GM19395 (cell line): ENCODE measurements around the gene CH25H.
"Not testable (repeated sequence)": the region's sequence is repeated elsewhere in the genome, so short reads cannot be mapped to it uniquely, and the experiment has no call there.

Source experiments
- ATAC-seq: cut with Tn5 transposase; IDR thresholded peaks from one replicate; pipeline ENCODE4 v1.9.1; 2021; ENCODE audit warnings: mild to moderate bottlenecking, moderate library complexity; ENCODE audit not compliant: unreplicated experiment

The CH25H gene

GRCh38 chr10:89207181-89207800, at the start of gene CH25H:
Gene CH25H (minus strand): TSS chr10:89207317. CDS start chr10:89207292, 25 bp downstream.
- ATAC-seq: peak; percentile 45

GRCh38 chr10:89256340-89256739, 49.2 kb upstream of the CH25H start:
- no peak for ATAC-seq

GRCh38 chr10:89255793-89256192, 48.7 kb upstream of the CH25H start:
- ATAC-seq: no peak

GRCh38 chr10:89255091-89255579, 48.0 kb upstream of the CH25H start:
- not testable (repeated sequence) for ATAC-seq

GRCh38 chr10:89252225-89252585, 45.1 kb upstream of the CH25H start:
- no peak for ATAC-seq

GRCh38 chr10:89251409-89252224, 44.5 kb upstream of the CH25H start, which contains the start of gene LIPA:
Gene LIPA (minus strand): TSS chr10:89251775. CDS start chr10:89247648, 4,127 bp downstream.
- ATAC-seq: peak; percentile 95

- peak; percentile 1 for ATAC-seq
These were observed 43.8 kb upstream of the CH25H start for GRCh38 chr10:89250865-89251408.

GRCh38 chr10:89248990-89249389, 41.9 kb upstream of the CH25H start:
- ATAC-seq: no peak

- ATAC-seq: not testable (repeated sequence)
These were observed 40.5 kb upstream of the CH25H start for GRCh38 chr10:89247623-89248022.

- peak; percentile 46 for ATAC-seq
These were observed 38.7 kb upstream of the CH25H start for GRCh38 chr10:89245802-89246201.

GRCh38 chr10:89242840-89243568, 35.9 kb upstream of the CH25H start:
- no peak for ATAC-seq

- ATAC-seq: no peak
These were observed 35.2 kb upstream of the CH25H start for GRCh38 chr10:89242345-89242684.

- no peak for ATAC-seq
These were observed 34.6 kb upstream of the CH25H start for GRCh38 chr10:89241486-89242344.

GRCh38 chr10:89241026-89241425, 33.9 kb upstream of the CH25H start:
- ATAC-seq: no peak

- ATAC-seq: no peak
These were observed 33.4 kb upstream of the CH25H start for GRCh38 chr10:89240519-89240918.

- ATAC-seq: no peak
These were observed 32.0 kb upstream of the CH25H start for GRCh38 chr10:89238956-89239644.

GRCh38 chr10:89237849-89238248, 30.7 kb upstream of the CH25H start:
- ATAC-seq: no peak

GRCh38 chr10:89236226-89236797, 29.2 kb upstream of the CH25H start:
- no peak for ATAC-seq

- no peak for ATAC-seq
These were observed 28.1 kb upstream of the CH25H start for GRCh38 chr10:89235073-89235798.
